HEK293 (cell line): ENCODE data around the gene VWA3A.

Source experiments
- CTCF ChIA-PET: fragments of 350-600 bp; formaldehyde crosslinking; extraction: SDS; loops from one replicate; lab custom pipeline; 2021; ENCODE audit warnings: antibody characterized with exemption; lab: Yijun Ruan, JAX
- POLR2A ChIA-PET: fragments of 300-600 bp; formaldehyde crosslinking; extraction: SDS; loops from one replicate; lab custom pipeline; 2020; ENCODE audit warnings: antibody characterized with exemption, inconsistent platforms; lab: Yijun Ruan, JAX
- H3K27ac ChIP-seq: fragments of 200-500 bp; sonication (Bioruptor generic); 2 replicates; pipeline ENCODE4 v1.5.1; 2014; ENCODE audit warnings: low read depth, low read length, control low read depth, inconsistent platforms; ENCODE audit errors: extremely low read depth
- H3K36me3 ChIP-seq, 2 experiments: fragments of 200-500 bp in 1 of 2; sonication (Bioruptor generic) in 1 of 2; 1 replicate in 1 of 2; 2 replicates in 1 of 2; pipeline ENCODE4 v1.5.1; 2014 to 2017; ENCODE audit warnings: inconsistent platforms in 2 of 2, low read length in 2 of 2; ENCODE audit not compliant: control insufficient read depth in 2 of 2, insufficient read depth in 1 of 2
- H3K4me1 ChIP-seq: fragments of 200-500 bp; sonication (Bioruptor generic); 2 replicates; pipeline ENCODE4 v1.5.1; 2014; ENCODE audit warnings: mild to moderate bottlenecking, low read length, inconsistent platforms; ENCODE audit not compliant: control insufficient read depth, insufficient read depth
- H3K4me3 ChIP-seq: 2 replicates; pipeline ENCODE4 v1.5.1; 2011; ENCODE audit warnings: low read depth, mild to moderate bottlenecking, control low read depth, low read length, moderate library complexity
- H3K9me3 ChIP-seq: fragments of 200-500 bp; sonication (Bioruptor generic); 2 replicates; pipeline ENCODE4 v1.5.1; 2014; ENCODE audit warnings: low read depth, low read length, inconsistent platforms; ENCODE audit not compliant: control insufficient read depth, insufficient read depth
- GLI4 ChIP-seq: fragments of 450-650 bp; formaldehyde crosslinking; IDR thresholded peaks from 2 replicates; pipeline ENCODE4 v1.5.1; 2016; ENCODE audit warnings: missing biosample characterization, missing genetic modification characterization
- GLIS1 ChIP-seq: fragments of 450-650 bp; formaldehyde crosslinking; IDR thresholded peaks from 2 replicates; pipeline ENCODE4 v1.5.1; 2016; ENCODE audit warnings: missing biosample characterization, missing genetic modification characterization
- SCRT1 ChIP-seq: fragments of 450-650 bp; formaldehyde crosslinking; IDR thresholded peaks from 2 replicates; pipeline ENCODE4 v1.5.1; 2016; ENCODE audit warnings: missing biosample characterization, missing genetic modification characterization, borderline replicate concordance
- ZFP3 ChIP-seq: fragments of 450-650 bp; formaldehyde crosslinking; IDR thresholded peaks from 2 replicates; pipeline ENCODE4 v1.5.1; 2016; ENCODE audit warnings: low read depth, missing biosample characterization, missing genetic modification characterization
- ZNF292 ChIP-seq: fragments of 450-650 bp; formaldehyde crosslinking; IDR thresholded peaks from 2 replicates; pipeline ENCODE4 v1.5.1; 2016; ENCODE audit warnings: low read depth, missing biosample characterization, missing genetic modification characterization, borderline replicate concordance
- ZNF391 ChIP-seq: fragments of 450-650 bp; formaldehyde crosslinking; IDR thresholded peaks from 2 replicates; pipeline ENCODE4 v1.5.1; 2016; ENCODE audit warnings: low read depth, missing biosample characterization, missing genetic modification characterization, borderline replicate concordance
- ZNF514 ChIP-seq: fragments of 450-650 bp; formaldehyde crosslinking; IDR thresholded peaks from 2 replicates; pipeline ENCODE4 v1.5.1; 2016; ENCODE audit warnings: missing biosample characterization, missing genetic modification characterization
- ZNF571 ChIP-seq: fragments of 450-650 bp; formaldehyde crosslinking; IDR thresholded peaks from 2 replicates; pipeline ENCODE4 v1.5.0; 2017; ENCODE audit warnings: missing biosample characterization, missing genetic modification characterization
- ZNF610 ChIP-seq: fragments of 450-650 bp; formaldehyde crosslinking; IDR thresholded peaks from 2 replicates; pipeline ENCODE4 v1.5.1; 2016; ENCODE audit warnings: missing biosample characterization, missing genetic modification characterization, borderline replicate concordance
- ZNF837 ChIP-seq: fragments of 450-650 bp; formaldehyde crosslinking; IDR thresholded peaks from 2 replicates; pipeline ENCODE4 v1.5.1; 2016; ENCODE audit warnings: missing biosample characterization, missing genetic modification characterization
- ZSCAN18 ChIP-seq: fragments of 450-650 bp; formaldehyde crosslinking; IDR thresholded peaks from 2 replicates; pipeline ENCODE4 v1.5.1; 2016; ENCODE audit warnings: missing biosample characterization, missing genetic modification characterization
- ZSCAN4 ChIP-seq: fragments of 450-650 bp; formaldehyde crosslinking; IDR thresholded peaks from 2 replicates; pipeline ENCODE4 v1.5.1; 2017; ENCODE audit warnings: missing biosample characterization, missing genetic modification characterization
- TF ChIP-seq, protein P1 (sequence below): fragments of 450-650 bp; formaldehyde crosslinking; IDR thresholded peaks from 2 replicates; pipeline ENCODE4 v1.5.1; 2016; ENCODE audit warnings: missing biosample characterization, missing genetic modification characterization
- TF ChIP-seq, protein P2 (sequence below): fragments of 450-650 bp; formaldehyde crosslinking; IDR thresholded peaks from 2 replicates; pipeline ENCODE4 v1.5.1; 2016; ENCODE audit warnings: missing biosample characterization, missing genetic modification characterization
- TF ChIP-seq, protein P3 (sequence below): fragments of 450-650 bp; formaldehyde crosslinking; IDR thresholded peaks from 2 replicates; pipeline ENCODE4 v1.5.1; 2016; ENCODE audit warnings: missing biosample characterization, missing genetic modification characterization

The VWA3A gene

GRCh38 chr16:22183901-22184614 lies 91.7 kb downstream of the VWA3A start:
- TF ChIP-seq, protein P1, sequence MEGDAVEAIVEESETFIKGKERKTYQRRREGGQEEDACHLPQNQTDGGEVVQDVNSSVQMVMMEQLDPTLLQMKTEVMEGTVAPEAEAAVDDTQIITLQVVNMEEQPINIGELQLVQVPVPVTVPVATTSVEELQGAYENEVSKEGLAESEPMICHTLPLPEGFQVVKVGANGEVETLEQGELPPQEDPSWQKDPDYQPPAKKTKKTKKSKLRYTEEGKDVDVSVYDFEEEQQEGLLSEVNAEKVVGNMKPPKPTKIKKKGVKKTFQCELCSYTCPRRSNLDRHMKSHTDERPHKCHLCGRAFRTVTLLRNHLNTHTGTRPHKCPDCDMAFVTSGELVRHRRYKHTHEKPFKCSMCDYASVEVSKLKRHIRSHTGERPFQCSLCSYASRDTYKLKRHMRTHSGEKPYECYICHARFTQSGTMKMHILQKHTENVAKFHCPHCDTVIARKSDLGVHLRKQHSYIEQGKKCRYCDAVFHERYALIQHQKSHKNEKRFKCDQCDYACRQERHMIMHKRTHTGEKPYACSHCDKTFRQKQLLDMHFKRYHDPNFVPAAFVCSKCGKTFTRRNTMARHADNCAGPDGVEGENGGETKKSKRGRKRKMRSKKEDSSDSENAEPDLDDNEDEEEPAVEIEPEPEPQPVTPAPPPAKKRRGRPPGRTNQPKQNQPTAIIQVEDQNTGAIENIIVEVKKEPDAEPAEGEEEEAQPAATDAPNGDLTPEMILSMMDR, result peak; percentile 40
- TF ChIP-seq ZSCAN4, result no peak
- TF ChIP-seq SCRT1 (tag by site-specific recombination), result 0 out of 2 replicates have a peak, but pooled peaks have one; percentile 19
- TF ChIP-seq ZNF571 (tag by site-specific recombination), result no peak
- TF ChIP-seq GLIS1 (tag by site-specific recombination), result peak; percentile 8; the same call in 1 of the 2 replicates
- no peaks in the 10 kb centered on the region for H3K4me1 ChIP-seq
- no peaks in the 10 kb centered on the region for H3K9me3 ChIP-seq
- H3K36me3 ChIP-seq, result no peaks in the 10 kb centered on the region
- H3K27ac ChIP-seq, result no peak overlapping the region
- ChIA-PET CTCF (interaction anchor here (0.7 kb wide), 2 partner anchors 83 to 185 kb away, joined by 3 to 4 read pairs; no protein-coding TSS in a partner anchor), POLR2A (no interaction called here)
- no peak overlapping the region for H3K4me3 ChIP-seq

DNA sequence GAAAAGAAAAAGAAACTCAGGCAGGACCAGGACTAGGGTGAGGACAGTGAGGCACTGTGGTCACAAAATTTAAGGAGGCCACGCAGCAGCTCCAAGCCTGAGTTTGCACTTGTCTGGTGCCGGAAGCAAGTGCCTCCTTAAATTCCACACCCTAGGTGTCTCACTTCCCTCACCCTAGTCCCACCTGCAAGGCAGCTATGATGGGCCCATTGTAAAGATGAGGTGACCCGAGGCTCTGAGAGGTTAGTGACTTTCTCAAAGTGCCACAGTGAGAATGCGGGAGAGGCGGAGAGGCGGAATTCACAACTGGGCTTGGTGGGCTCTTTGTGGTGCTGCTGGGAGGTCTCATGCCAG lies 92.3 kb downstream of the VWA3A start:
- CTCF ChIA-PET, result interaction anchor here (0.7 to 2.1 kb wide), 3 partner anchors 84 to 186 kb away, joined by 3 to 8 read pairs (median 4); no protein-coding TSS in a partner anchor
- POLR2A ChIA-PET, result no interaction called here
- TF ChIP-seq, protein P2, sequence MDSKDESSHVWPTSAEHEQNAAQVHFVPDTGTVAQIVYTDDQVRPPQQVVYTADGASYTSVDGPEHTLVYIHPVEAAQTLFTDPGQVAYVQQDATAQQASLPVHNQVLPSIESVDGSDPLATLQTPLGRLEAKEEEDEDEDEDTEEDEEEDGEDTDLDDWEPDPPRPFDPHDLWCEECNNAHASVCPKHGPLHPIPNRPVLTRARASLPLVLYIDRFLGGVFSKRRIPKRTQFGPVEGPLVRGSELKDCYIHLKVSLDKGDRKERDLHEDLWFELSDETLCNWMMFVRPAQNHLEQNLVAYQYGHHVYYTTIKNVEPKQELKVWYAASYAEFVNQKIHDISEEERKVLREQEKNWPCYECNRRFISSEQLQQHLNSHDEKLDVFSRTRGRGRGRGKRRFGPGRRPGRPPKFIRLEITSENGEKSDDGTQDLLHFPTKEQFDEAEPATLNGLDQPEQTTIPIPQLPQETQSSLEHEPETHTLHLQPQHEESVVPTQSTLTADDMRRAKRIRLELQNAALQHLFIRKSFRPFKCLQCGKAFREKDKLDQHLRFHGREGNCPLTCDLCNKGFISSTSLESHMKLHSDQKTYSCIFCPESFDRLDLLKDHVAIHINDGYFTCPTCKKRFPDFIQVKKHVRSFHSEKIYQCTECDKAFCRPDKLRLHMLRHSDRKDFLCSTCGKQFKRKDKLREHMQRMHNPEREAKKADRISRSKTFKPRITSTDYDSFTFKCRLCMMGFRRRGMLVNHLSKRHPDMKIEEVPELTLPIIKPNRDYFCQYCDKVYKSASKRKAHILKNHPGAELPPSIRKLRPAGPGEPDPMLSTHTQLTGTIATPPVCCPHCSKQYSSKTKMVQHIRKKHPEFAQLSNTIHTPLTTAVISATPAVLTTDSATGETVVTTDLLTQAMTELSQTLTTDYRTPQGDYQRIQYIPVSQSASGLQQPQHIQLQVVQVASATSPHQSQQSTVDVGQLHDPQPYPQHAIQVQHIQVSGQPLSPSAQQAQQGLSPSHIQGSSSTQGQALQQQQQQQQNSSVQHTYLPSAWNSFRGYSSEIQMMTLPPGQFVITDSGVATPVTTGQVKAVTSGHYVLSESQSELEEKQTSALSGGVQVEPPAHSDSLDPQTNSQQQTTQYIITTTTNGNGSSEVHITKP (tag by site-specific recombination), result no peak
- TF ChIP-seq ZNF514 (tag by site-specific recombination) (no peak), ZFP3 (tag by site-specific recombination) (no peak), ZNF292 (tag by site-specific recombination) (no peak), ZNF391 (no peak), GLI4 (tag by site-specific recombination) (no peak), ZNF610 (no peak), ZNF837 (no peak), ZSCAN18 (tag by site-specific recombination) (no peak)
- TF ChIP-seq, protein P3, sequence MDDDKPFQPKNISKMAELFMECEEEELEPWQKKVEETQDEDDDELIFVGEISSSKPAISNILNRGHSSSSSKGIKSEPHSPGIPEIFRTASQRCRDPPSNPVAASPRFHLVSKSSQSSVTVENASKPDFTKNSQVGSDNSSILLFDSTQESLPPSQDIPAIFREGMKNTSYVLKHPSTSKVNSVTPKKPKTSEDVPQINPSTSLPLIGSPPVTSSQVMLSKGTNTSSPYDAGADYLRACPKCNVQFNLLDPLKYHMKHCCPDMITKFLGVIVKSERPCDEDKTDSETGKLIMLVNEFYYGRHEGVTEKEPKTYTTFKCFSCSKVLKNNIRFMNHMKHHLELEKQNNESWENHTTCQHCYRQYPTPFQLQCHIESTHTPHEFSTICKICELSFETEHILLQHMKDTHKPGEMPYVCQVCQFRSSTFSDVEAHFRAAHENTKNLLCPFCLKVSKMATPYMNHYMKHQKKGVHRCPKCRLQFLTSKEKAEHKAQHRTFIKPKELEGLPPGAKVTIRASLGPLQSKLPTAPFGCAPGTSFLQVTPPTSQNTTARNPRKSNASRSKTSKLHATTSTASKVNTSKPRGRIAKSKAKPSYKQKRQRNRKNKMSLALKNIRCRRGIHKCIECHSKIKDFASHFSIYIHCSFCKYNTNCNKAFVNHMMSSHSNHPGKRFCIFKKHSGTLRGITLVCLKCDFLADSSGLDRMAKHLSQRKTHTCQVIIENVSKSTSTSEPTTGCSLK (tag by site-specific recombination), result no peak
- H3K4me3 ChIP-seq, result no peak overlapping the region
- H3K4me1 ChIP-seq, result no peaks in the 10 kb centered on the region
- no peaks in the 10 kb centered on the region for H3K36me3 ChIP-seq
- H3K27ac ChIP-seq, result no peak overlapping the region
- H3K9me3 ChIP-seq, result no peaks in the 10 kb centered on the region
